CD14-positive monocyte (primary cell): ENCODE measurements around the gene TUBB2A. TPM values are rescaled to one million over a fixed set of nuclear protein-coding genes. Genes with fewer than 3 reads are reported as not detected.
A peak's percentile ranks its signal among the peaks of the same experiment; 100 is the strongest.

Experiments
- DNase-seq, 3 donors: peaks; one replicate each; pipeline ENCODE4 v3.0.0-alpha.2; 2011 to 2022
- H2AFZ ChIP-seq: 2 replicates; pipeline ENCODE4 v1.6.0; 2012; ENCODE audit warnings: mild to moderate bottlenecking, low read depth, low read length, inconsistent platforms; ENCODE audit not compliant: insufficient read depth, poor library complexity, severe bottlenecking
- H3K27ac ChIP-seq, 2 donors: 1 replicate in 1 of 2; 2 replicates in 1 of 2; pipeline ENCODE4 v1.5.1; 2012 to 2013; ENCODE audit warnings: low read length in 2 of 2, control low read depth in 1 of 2, inconsistent platforms in 1 of 2, low read depth in 1 of 2, mild to moderate bottlenecking in 1 of 2
- H3K27me3 ChIP-seq, 2 donors: one replicate each; pipeline versions ENCODE4 v1.6.0 to v1.6.1; 2011 to 2013; ENCODE audit warnings: low read length in 2 of 2; ENCODE audit not compliant: control insufficient read depth in 2 of 2, insufficient read depth in 2 of 2
- H3K36me3 ChIP-seq, 2 donors: replicated peaks in 1 of 2; 1 replicate in 1 of 2; 2 replicates in 1 of 2; pipeline versions ENCODE4 v1.5.1 to v1.6.1; 2012 to 2013; ENCODE audit warnings: low read length in 2 of 2, control low read depth in 1 of 2, inconsistent platforms in 1 of 2, mild to moderate bottlenecking in 1 of 2; ENCODE audit not compliant: insufficient read depth in 2 of 2, control insufficient read depth in 1 of 2
- H3K4me1 ChIP-seq, 2 donors: 1 replicate in 1 of 2; 2 replicates in 1 of 2; pipeline versions ENCODE4 v1.5.1 to v1.6.1; 2012 to 2013; ENCODE audit warnings: low read length in 2 of 2, control low read depth in 1 of 2, inconsistent platforms in 1 of 2, mild to moderate bottlenecking in 1 of 2, moderate library complexity in 1 of 2; ENCODE audit not compliant: insufficient read depth in 2 of 2, control insufficient read depth in 1 of 2
- H3K4me2 ChIP-seq: replicated peaks from 2 replicates; pipeline ENCODE3; 2012; ENCODE audit warnings: low read length, moderate library complexity, mild to moderate bottlenecking; ENCODE audit not compliant: poor library complexity, severe bottlenecking; ENCODE audit errors: extremely low read depth
- H3K4me3 ChIP-seq, 3 experiments: fragments of 200-600 bp in 1 of 3; sonication (generic) in 1 of 3; replicated peaks in 1 of 3; 1 replicate in 2 of 3; 2 replicates in 1 of 3; pipeline ENCODE4 v1.5.1; 2011 to 2013; ENCODE audit warnings: low read length in 3 of 3, mild to moderate bottlenecking in 3 of 3, control low read depth in 2 of 3, low read depth in 2 of 3, inconsistent platforms in 1 of 3, moderate library complexity in 1 of 3
- H3K79me2 ChIP-seq: 2 replicates; pipeline ENCODE4 v1.6.0; 2012; ENCODE audit warnings: mild to moderate bottlenecking, control low read depth, inconsistent platforms, low read length, moderate library complexity; ENCODE audit not compliant: insufficient read depth
- H3K9ac ChIP-seq: 2 replicates; pipeline ENCODE4 v1.6.0; 2017; ENCODE audit warnings: low read length, mild to moderate bottlenecking; ENCODE audit not compliant: insufficient read depth, poor library complexity, severe bottlenecking
- H3K9me3 ChIP-seq, 2 donors: replicated peaks in 1 of 2; 1 replicate in 1 of 2; 2 replicates in 1 of 2; pipeline versions ENCODE4 v1.5.1 to v1.6.1; 2012 to 2013; ENCODE audit warnings: low read length in 2 of 2, control low read depth in 1 of 2; ENCODE audit not compliant: control insufficient read depth in 1 of 2, insufficient read depth in 1 of 2
- H4K20me1 ChIP-seq: 2 replicates; pipeline ENCODE4 v1.6.0; 2012; ENCODE audit warnings: mild to moderate bottlenecking, low read length, control low read depth, moderate library complexity; ENCODE audit not compliant: insufficient read depth
- H3K27ac Mint-ChIP-seq, 7 donors: one replicate each; pipeline ENCODE4 v1.8.0; 2020; ENCODE audit warnings: mild to moderate bottlenecking in 7 of 7, mixed read lengths in 7 of 7, moderate library complexity in 6 of 7, inconsistent platforms in 2 of 7
- H3K27me3 Mint-ChIP-seq, 3 donors: one replicate each; pipeline ENCODE4 v1.8.0; 2021 to 2022; ENCODE audit warnings: low read depth in 3 of 3, mild to moderate bottlenecking in 3 of 3, mixed read lengths in 3 of 3, moderate library complexity in 3 of 3, inconsistent platforms in 1 of 3
- H3K36me3 Mint-ChIP-seq, 2 donors: one replicate each; pipeline ENCODE4 v1.8.0; 2020; ENCODE audit warnings: mixed read lengths in 2 of 2, inconsistent platforms in 1 of 2, mild to moderate bottlenecking in 1 of 2
- H3K4me1 Mint-ChIP-seq: one replicate; pipeline ENCODE4 v1.8.0; 2020; ENCODE audit warnings: mild to moderate bottlenecking, mixed read lengths
- H3K4me3 Mint-ChIP-seq, 2 donors: one replicate each; pipeline ENCODE4 v1.8.0; 2020; ENCODE audit warnings: mild to moderate bottlenecking in 2 of 2, mixed read lengths in 2 of 2, moderate library complexity in 1 of 2
- H3K9me3 Mint-ChIP-seq, 7 donors: one replicate each; pipeline ENCODE4 v1.8.0; 2020 to 2022; ENCODE audit warnings: mixed read lengths in 7 of 7, mild to moderate bottlenecking in 6 of 7, moderate library complexity in 6 of 7, inconsistent platforms in 2 of 7
- CTCF ChIP-seq: fragments of 200-600 bp; IDR thresholded peaks from one replicate; pipeline ENCODE4 v1.8.0; 2022; ENCODE audit warnings: antibody characterized with exemption, mild to moderate bottlenecking
- WGBS: methylation state at CpG from one replicate; pipeline ENCODE4 v1.1.5; 2013; ENCODE audit warnings: missing lambda C conversion rate; ENCODE audit not compliant: insufficient coverage; 5-methylcytosine and 5-hydroxymethylcytosine counted together
- intact Hi-C, 2 donors: fragments of 100-400 bp; cut with micrococcal nuclease; formaldehyde crosslinking; loops; one replicate each; pipeline versions ENCODE4 v1.15.0 to v1.15.1; 2023
- polyA plus RNA-seq, 3 donors: library from polyadenylated mRNA; depleted of rRNA in 1 of 3; unstranded in 2 of 3; stranded (reverse) in 1 of 3; fragments of 300-500 nt in 2 of 3; fragments of >200 nt in 1 of 3; fragmentation: Illumina TruSeq in 2 of 3; gene quantifications; 1 replicate in 2 of 3; 2 replicates in 1 of 3; pipeline ENCODE4 v1.2.3, GENCODE V29; 2012 to 2021

The TUBB2A gene
- polyA plus RNA-seq, 3 donors = 2.4 to 74.3 (median 4.2) TPM

- Mint-ChIP-seq H3K9me3 (peaks cover 0 to 6% (median 2%) of the 10 kb centered on the region in 7 donors), H3K27ac (peak overlapping the region in 3 of 7 donors; percentile 41 to 68 (median 65)), H3K27me3 (peaks cover 19 to 28% (median 24%) of the 10 kb centered on the region in 3 donors), H3K4me1 (peaks cover 34% of the 10 kb centered on the region), H3K4me3 (no peak overlapping the region), H3K36me3 (peaks cover 0 to 3% of the 10 kb centered on the region in 2 donors)
- Histone ChIP-seq H4K20me1 (no peaks in the 10 kb centered on the region), H3K4me2 (no peak overlapping the region), H3K4me3 (no peak overlapping the region), H3K27me3 (peaks cover 0 to 13% of the 10 kb centered on the region in 2 donors), H3K4me1 (peaks cover 23 to 41% of the 10 kb centered on the region in 2 donors), H3K79me2 (no peaks in the 10 kb centered on the region), H3K36me3 (no peaks in the 10 kb centered on the region), H3K9ac (no peak overlapping the region), H3K9me3 (no peaks in the 10 kb centered on the region), H2AFZ (no peak overlapping the region), H3K27ac (no peak overlapping the region)
- DNase-seq = peak; percentile 38 to 80 (median 55)
- TF ChIP-seq CTCF = no peak
- 21% methylated on average over 5 of the region's 7 CpGs for WGBS
- intact Hi-C loops = no loop called here
These were observed 8.5 kb upstream of the TUBB2A start for GRCh38 chr6:3165631-3166534.

GRCh38 chr6:3164388-3164787 lies 7.0 kb upstream of the TUBB2A start:
- Mint-ChIP-seq H3K27ac (peak overlapping the region in 1 of 7 donors; percentile 45), H3K36me3 (peaks cover 0 to 10% of the 10 kb centered on the region in 2 donors), H3K4me3 (no peak overlapping the region), H3K4me1 (peaks cover 42% of the 10 kb centered on the region), H3K27me3 (peaks cover 34 to 41% (median 38%) of the 10 kb centered on the region in 3 donors), H3K9me3 (peaks cover 0 to 6% (median 3%) of the 10 kb centered on the region in 7 donors)
- no peak overlapping the region for H3K4me2 ChIP-seq
- WGBS = 46% methylated on average over 6 of the region's 6 CpGs
- H3K36me3 ChIP-seq = no peaks in the 10 kb centered on the region
- H3K9ac ChIP-seq = no peak overlapping the region
- H4K20me1 ChIP-seq = no peaks in the 10 kb centered on the region
- no peak for DNase-seq
- no peak for TF ChIP-seq CTCF
- H3K4me3 ChIP-seq = no peak overlapping the region
- H3K27ac ChIP-seq = no peak overlapping the region
- no peak overlapping the region for H2AFZ ChIP-seq
- H3K27me3 ChIP-seq = peaks cover 0 to 20% of the 10 kb centered on the region in 2 donors
- no peaks in the 10 kb centered on the region for H3K9me3 ChIP-seq
- H3K79me2 ChIP-seq = no peaks in the 10 kb centered on the region
- peaks cover 23 to 56% of the 10 kb centered on the region in 2 donors for H3K4me1 ChIP-seq
- intact Hi-C loops = loop anchor here in 1 of 2 donors (5.0 kb wide), 1 partner anchor 47 kb away; the partner anchor contains the start of gene BPHL
